ENCODE results near the gene LAMB2.

Gene LAMB2

DNA sequence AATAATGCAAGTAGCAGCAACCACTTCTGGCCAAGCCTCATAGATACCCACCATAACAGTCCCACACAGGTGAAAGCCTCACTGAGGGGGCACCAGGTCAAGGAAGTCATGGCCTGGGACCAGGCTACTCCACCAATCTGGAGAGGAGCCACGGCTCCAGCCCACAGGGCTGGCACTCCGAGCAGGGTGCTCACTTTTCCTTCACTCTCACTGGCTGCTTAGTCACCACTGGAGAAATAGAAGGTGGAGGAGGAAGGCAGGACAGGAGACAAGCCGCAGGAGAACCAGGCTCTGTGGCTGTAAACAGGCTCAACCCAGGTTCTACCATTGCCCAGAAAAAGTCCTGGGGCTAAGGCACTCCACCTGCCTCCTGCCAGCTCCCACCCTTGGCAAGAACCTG, 13.4 kb downstream of the LAMB2 start:
- ChIA-PET POLR2A (ENCODE audit: low non-redundant PET) (no interaction called here), CTCF (no interaction called here)
- peak overlapping the region; percentile 95 for H3K27ac ChIP-seq
- no peak for DNase-seq (ENCODE audit: low spot score)
- TF ChIP-seq, protein P1, sequence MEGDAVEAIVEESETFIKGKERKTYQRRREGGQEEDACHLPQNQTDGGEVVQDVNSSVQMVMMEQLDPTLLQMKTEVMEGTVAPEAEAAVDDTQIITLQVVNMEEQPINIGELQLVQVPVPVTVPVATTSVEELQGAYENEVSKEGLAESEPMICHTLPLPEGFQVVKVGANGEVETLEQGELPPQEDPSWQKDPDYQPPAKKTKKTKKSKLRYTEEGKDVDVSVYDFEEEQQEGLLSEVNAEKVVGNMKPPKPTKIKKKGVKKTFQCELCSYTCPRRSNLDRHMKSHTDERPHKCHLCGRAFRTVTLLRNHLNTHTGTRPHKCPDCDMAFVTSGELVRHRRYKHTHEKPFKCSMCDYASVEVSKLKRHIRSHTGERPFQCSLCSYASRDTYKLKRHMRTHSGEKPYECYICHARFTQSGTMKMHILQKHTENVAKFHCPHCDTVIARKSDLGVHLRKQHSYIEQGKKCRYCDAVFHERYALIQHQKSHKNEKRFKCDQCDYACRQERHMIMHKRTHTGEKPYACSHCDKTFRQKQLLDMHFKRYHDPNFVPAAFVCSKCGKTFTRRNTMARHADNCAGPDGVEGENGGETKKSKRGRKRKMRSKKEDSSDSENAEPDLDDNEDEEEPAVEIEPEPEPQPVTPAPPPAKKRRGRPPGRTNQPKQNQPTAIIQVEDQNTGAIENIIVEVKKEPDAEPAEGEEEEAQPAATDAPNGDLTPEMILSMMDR (conservative IDR thresholded peaks at IDR 0.05; ENCODE audit: low read depth), result no peak

DNA sequence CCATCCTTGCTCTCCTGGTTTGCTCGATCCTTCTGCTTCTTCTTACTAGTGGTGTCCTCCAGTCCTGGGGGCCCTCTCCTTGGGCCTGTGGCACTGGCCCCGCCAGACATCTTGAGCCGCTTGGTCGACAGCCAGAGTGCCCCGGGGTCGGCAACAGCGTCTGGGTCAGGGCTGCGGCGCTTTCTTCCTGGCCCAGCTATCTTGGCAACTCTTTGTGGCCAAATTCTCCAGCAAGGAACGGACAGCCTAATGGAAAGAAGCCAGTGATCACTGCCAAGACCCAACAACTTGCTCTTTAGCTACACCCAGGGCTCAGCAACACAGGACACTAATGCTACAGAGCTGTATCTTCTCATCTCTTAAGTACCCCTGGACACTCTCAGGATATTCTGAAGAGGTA, 13.8 kb downstream of the LAMB2 start:
- peak overlapping the region; percentile 95 for H3K27ac ChIP-seq
- ChIA-PET CTCF (interaction anchor here (0.7 kb wide), 1 partner anchor 637 kb away, joined by 3 read pairs; no protein-coding TSS in a partner anchor), POLR2A (ENCODE audit: low non-redundant PET) (no interaction called here)
- DNase-seq (ENCODE audit: low spot score), result no peak
- TF ChIP-seq, protein P1 (conservative IDR thresholded peaks at IDR 0.05; ENCODE audit: low read depth), result no peak

DNA sequence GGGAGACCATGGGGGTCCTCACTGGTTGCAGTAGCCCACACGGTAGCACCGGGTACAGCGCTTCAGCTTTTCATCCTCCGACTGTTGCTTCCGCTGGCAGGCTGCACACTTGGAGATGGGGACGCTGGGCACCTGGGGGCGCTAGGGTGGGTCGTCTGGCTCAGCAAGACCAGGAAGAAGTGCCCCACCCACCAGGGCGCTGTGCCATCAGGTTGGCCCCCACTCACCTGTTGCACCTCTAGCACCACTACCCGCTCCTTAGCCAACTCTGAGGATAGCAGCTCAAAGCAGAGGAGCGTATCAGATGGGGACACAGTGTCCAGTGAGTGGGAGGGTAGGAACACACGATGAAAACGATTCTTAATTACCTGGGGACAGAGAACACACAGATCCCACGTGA, 20.6 kb downstream of the LAMB2 start:
- CTCF ChIA-PET, result no interaction called here
- TF ChIP-seq, protein P1 (conservative IDR thresholded peaks at IDR 0.05; ENCODE audit: low read depth), result no peak
- DNase-seq (ENCODE audit: low spot score), result no peak
- POLR2A ChIA-PET (ENCODE audit: low non-redundant PET), result no interaction called here
- H3K27ac ChIP-seq, result peak overlapping the region; percentile 5

DNA sequence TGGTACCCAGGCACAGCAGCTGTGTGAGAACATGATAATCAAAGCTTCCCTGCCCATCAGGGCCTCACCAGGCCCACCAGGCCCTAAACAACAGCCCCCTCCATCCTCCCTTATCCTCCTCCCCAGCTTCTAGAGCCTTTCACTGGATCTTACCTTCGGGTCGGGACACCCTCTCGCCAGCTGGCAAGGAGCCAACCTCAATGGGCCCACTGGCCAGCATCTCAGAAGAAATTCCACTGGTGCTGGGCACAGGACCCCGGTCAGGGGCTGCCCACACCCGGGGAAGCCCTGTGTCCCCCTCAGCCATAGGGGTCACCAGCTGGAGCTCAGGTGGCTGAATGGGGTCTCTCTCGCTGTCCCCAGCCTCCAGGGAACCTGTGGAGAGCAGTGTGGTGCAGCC, 21.5 kb downstream of the LAMB2 start:
- DNase-seq (ENCODE audit: low spot score), result no peak
- ChIA-PET CTCF (no interaction called here), POLR2A (ENCODE audit: low non-redundant PET) (no interaction called here)
- TF ChIP-seq, protein P1 (conservative IDR thresholded peaks at IDR 0.05; ENCODE audit: low read depth), result no peak
- peak overlapping the region; percentile 5; the same call in 1 of the 2 replicates for H3K27ac ChIP-seq

DNA sequence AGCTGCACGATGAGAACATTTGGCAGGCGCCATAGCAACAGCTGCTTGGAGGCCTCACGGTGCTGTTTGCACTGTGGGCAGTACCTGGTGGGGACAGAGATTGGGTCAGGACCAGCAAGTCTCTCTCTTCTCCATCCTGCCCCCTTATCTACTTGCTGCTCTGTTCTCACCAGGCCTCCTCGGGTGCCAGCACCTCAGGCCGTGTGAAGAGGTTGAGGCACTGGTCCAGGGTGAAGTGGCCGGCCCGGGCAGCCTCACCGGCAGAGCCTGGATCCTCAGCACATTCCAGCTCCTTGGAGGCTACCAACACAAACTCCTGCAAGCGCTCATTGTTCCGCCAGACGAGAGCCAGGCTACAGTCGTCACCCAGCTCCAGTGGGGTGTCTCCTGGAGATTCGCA, 22.1 kb downstream of the LAMB2 start:
- no peak for DNase-seq (ENCODE audit: low spot score)
- ChIA-PET POLR2A (ENCODE audit: low non-redundant PET) (interaction anchor here (0.8 kb wide), 1 partner anchor 16 kb away, joined by 3 read pairs; no protein-coding TSS in a partner anchor), CTCF (no interaction called here)
- TF ChIP-seq, protein P1 (conservative IDR thresholded peaks at IDR 0.05; ENCODE audit: low read depth), result no peak
- H3K27ac ChIP-seq, result peak overlapping the region; percentile 49

DNA sequence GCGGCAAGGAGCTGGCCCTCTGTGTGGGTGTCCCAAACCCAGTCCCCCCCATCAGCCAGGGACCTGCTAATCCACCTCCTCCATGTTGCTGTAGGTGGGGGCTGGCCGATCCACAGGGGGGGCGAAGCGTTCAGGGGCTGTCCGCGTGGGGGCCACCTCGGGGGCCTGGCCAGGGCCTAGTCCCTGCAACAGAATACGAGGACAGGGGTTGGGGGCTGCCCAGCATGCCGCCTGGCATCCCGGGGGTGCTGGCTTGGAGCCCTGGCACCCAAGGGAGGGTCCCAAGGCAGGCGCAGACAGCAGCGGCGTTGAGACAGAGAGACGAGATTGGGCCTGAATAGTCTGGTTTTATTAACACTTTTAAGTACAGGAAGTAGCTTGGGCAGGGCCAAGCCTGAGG, 24.5 kb downstream of the LAMB2 start:
- TF ChIP-seq, protein P1 (conservative IDR thresholded peaks at IDR 0.05; ENCODE audit: low read depth), result no peak
- ChIA-PET CTCF (interaction anchor here (0.6 to 1.4 kb wide), 2 partner anchors 14 to 354 kb away, joined by 3 to 4 read pairs; no protein-coding TSS in a partner anchor), POLR2A (ENCODE audit: low non-redundant PET) (interaction anchor here (0.8 kb wide), 1 partner anchor 14 kb away, joined by 3 read pairs; the partner anchor contains the start of gene QRICH1)
- no peak for DNase-seq (ENCODE audit: low spot score)
- peak overlapping the region; percentile 49 for H3K27ac ChIP-seq

Data from RWPE1 (cell line).